Hepatocyte (in vitro differentiated cells): ENCODE data around the gene RAP1GDS1. TPM values are rescaled to one million over a fixed set of nuclear protein-coding genes. Genes with fewer than 3 reads are reported as not detected.

Experiments
- DNase-seq: peaks from one replicate; pipeline ENCODE4 v3.0.0-alpha.2; 2016; ENCODE audit warnings: low spot score
- H2AFZ ChIP-seq: fragments of 200-600 bp; sonication (generic); 2 replicates; pipeline ENCODE4 v1.6.0; 2016; ENCODE audit warnings: antibody characterized with exemption, mild to moderate bottlenecking
- H3K27ac ChIP-seq: fragments of 200-600 bp; sonication (generic); 2 replicates; pipeline ENCODE4 v1.5.1; 2016; ENCODE audit warnings: mild to moderate bottlenecking
- H3K27me3 ChIP-seq: fragments of 200-600 bp; sonication (generic); 2 replicates; pipeline ENCODE4 v1.6.1; 2016
- H3K36me3 ChIP-seq: fragments of 200-600 bp; sonication (generic); replicated peaks from 2 replicates; pipeline ENCODE4 v1.5.1; 2016; ENCODE audit warnings: low read depth; ENCODE audit not compliant: insufficient read depth
- H3K4me1 ChIP-seq: fragments of 200-600 bp; sonication (generic); 2 replicates; pipeline ENCODE4 v1.5.1; 2016; ENCODE audit warnings: mild to moderate bottlenecking, moderate library complexity; ENCODE audit not compliant: insufficient read depth
- H3K4me2 ChIP-seq: fragments of 200-600 bp; sonication (generic); 2 replicates; pipeline ENCODE4 v1.6.0; 2016
- H3K4me3 ChIP-seq: fragments of 200-600 bp; sonication (generic); 2 replicates; pipeline ENCODE4 v1.5.1; 2016; ENCODE audit warnings: mild to moderate bottlenecking
- H3K79me2 ChIP-seq: fragments of 200-600 bp; sonication (generic); 2 replicates; pipeline ENCODE4 v1.6.0; 2017; ENCODE audit warnings: mild to moderate bottlenecking
- H3K9me2 ChIP-seq: fragments of 200-600 bp; sonication (generic); replicated peaks from 2 replicates; pipeline ENCODE4 v1.6.0; 2017; ENCODE audit warnings: mild to moderate bottlenecking; ENCODE audit not compliant: insufficient read depth
- H3K9me3 ChIP-seq: fragments of 200-600 bp; sonication (generic); 2 replicates; pipeline ENCODE4 v1.5.1; 2016; ENCODE audit warnings: low read depth, mild to moderate bottlenecking
- H4K20me1 ChIP-seq: fragments of 200-600 bp; sonication (generic); 2 replicates; pipeline ENCODE4 v1.6.0; 2016; ENCODE audit warnings: mild to moderate bottlenecking; ENCODE audit not compliant: insufficient read depth, poor library complexity, severe bottlenecking
- CTCF ChIP-seq: fragments of 200-600 bp; sonication (generic); IDR thresholded peaks from 2 replicates; pipeline ENCODE4 v1.5.1; 2016; ENCODE audit warnings: antibody characterized with exemption, mild to moderate bottlenecking; ENCODE audit not compliant: poor library complexity
- EZH2 ChIP-seq: fragments of 200-600 bp; sonication (generic); IDR thresholded peaks from 2 replicates; pipeline ENCODE4 v1.6.1; 2016; ENCODE audit warnings: antibody characterized with exemption, mild to moderate bottlenecking, borderline replicate concordance
- EZH2phosphoT487 ChIP-seq: fragments of 200-600 bp; sonication (generic); IDR thresholded peaks from one replicate; pipeline ENCODE4 v1.6.1; 2018; ENCODE audit warnings: antibody characterized with exemption, mild to moderate bottlenecking, low read depth, moderate library complexity; ENCODE audit not compliant: unreplicated experiment, severe bottlenecking
- WGBS: methylation state at CpG from one replicate; pipeline ENCODE4 v1.1.6; 2016; ENCODE audit warnings: low lambda C conversion rate; ENCODE audit errors: missing lambda C conversion rate; 5-methylcytosine and 5-hydroxymethylcytosine counted together
- polyA plus RNA-seq: library from polyadenylated mRNA; unstranded; fragments of >200 nt; fragmentation: Nextera tagmentation; extraction: Ambion mirVana; gene quantifications from 2 replicates; pipeline ENCODE4 v1.2.1, GENCODE V29; 2016
- total RNA-seq: library from RNA; depleted of rRNA; stranded (reverse); fragments of >200 nt; gene quantifications from 2 replicates; pipeline ENCODE4 v1.2.3, GENCODE V29; 2014

RAP1GDS1 gene
- total and polyA plus RNA-seq, 2 experiments from 2014 or later = 25.3 to 42.7 TPM

- H4K20me1 ChIP-seq = no peaks in the 10 kb centered on the region
- no peak for DNase-seq
- H3K27ac ChIP-seq = no peak overlapping the region
- 59% methylated on average over 1 of the region's 1 CpG for WGBS
- H3K9me2 ChIP-seq = no peaks in the 10 kb centered on the region
- H3K4me1 ChIP-seq = peaks cover 2% of the 10 kb centered on the region
- no peaks in the 10 kb centered on the region for H3K27me3 ChIP-seq
- H2AFZ ChIP-seq = no peak overlapping the region
- peaks cover 4% of the 10 kb centered on the region for H3K79me2 ChIP-seq
- no peak overlapping the region for H3K4me3 ChIP-seq
- H3K4me2 ChIP-seq = no peak overlapping the region
- H3K36me3 ChIP-seq = no peaks in the 10 kb centered on the region
- TF ChIP-seq EZH2phosphoT487 = no peak
- TF ChIP-seq CTCF = no peak
- no peak for TF ChIP-seq EZH2
- no peaks in the 10 kb centered on the region for H3K9me3 ChIP-seq
Measured at GRCh38 chr4:98253499-98253898, 7.7 kb upstream of the RAP1GDS1 start.

GRCh38 chr4:98260047-98260578, 1.1 kb upstream of the RAP1GDS1 start:
- Histone ChIP-seq H3K9me2 (no peaks in the 10 kb centered on the region), H3K9me3 (no peaks in the 10 kb centered on the region), H2AFZ (peak overlapping the region; percentile 65), H4K20me1 (peaks cover 5% of the 10 kb centered on the region), H3K79me2 (peaks cover 46% of the 10 kb centered on the region), H3K27me3 (no peaks in the 10 kb centered on the region), H3K4me3 (peak overlapping the region; percentile 65), H3K36me3 (no peaks in the 10 kb centered on the region), H3K4me2 (peak overlapping the region; percentile 82), H3K4me1 (peaks cover 14% of the 10 kb centered on the region), H3K27ac (peak overlapping the region; percentile 100)
- TF ChIP-seq EZH2phosphoT487 (no peak), EZH2 (no peak), CTCF (no peak)
- 4% methylated on average over 24 of the region's 24 CpGs for WGBS
- peak; percentile 73 for DNase-seq

- no peaks in the 10 kb centered on the region for H3K27me3 ChIP-seq
- H3K36me3 ChIP-seq = no peaks in the 10 kb centered on the region
- H3K4me1 ChIP-seq = peaks cover 14% of the 10 kb centered on the region
- peaks cover 5% of the 10 kb centered on the region for H4K20me1 ChIP-seq
- peak overlapping the region; percentile 90 for H2AFZ ChIP-seq
- H3K9me3 ChIP-seq = no peaks in the 10 kb centered on the region
- TF ChIP-seq CTCF (no peak), EZH2phosphoT487 (no peak), EZH2 (no peak)
- under 1% methylated on average over 55 of the region's 78 CpGs for WGBS
- no peaks in the 10 kb centered on the region for H3K9me2 ChIP-seq
- peak overlapping the region; percentile 93 for H3K27ac ChIP-seq
- H3K79me2 ChIP-seq = peaks cover 60% of the 10 kb centered on the region
- H3K4me2 ChIP-seq = peak overlapping the region; percentile 82
- DNase-seq = peak; percentile 66
- H3K4me3 ChIP-seq = peak overlapping the region; percentile 86
Measured at GRCh38 chr4:98261405-98262291, 464 bp downstream of the RAP1GDS1 start.
